Kidney (tissue), 14 donors: ENCODE measurements around the gene UBE2D2. TPM values are rescaled to one million over a fixed set of nuclear protein-coding genes. Genes with fewer than 3 reads are reported as not detected.
A peak's percentile ranks its signal among the peaks of the same experiment; 100 is the strongest.

Source experiments
- DNase-seq, 5 donors: peaks; one replicate each; pipeline ENCODE4 v3.0.0-alpha.2; 2013 to 2020
- FAIRE-seq: peaks from 2 replicates; lab custom pipeline; 2012; peaks lifted over from hg19 to GRCh38; lab: Jason Lieb, UNC
- H3K27ac ChIP-seq, 2 donors: one replicate each; pipeline ENCODE4 v1.7.0; 2013; ENCODE audit warnings: low read depth in 2 of 2, low read length in 2 of 2, inconsistent platforms in 1 of 2
- H3K27me3 ChIP-seq: one replicate; pipeline ENCODE4 v1.7.1; 2013; ENCODE audit warnings: low read length, inconsistent platforms; ENCODE audit not compliant: control insufficient read depth, insufficient read depth
- H3K36me3 ChIP-seq, 3 donors: one replicate each; pipeline versions ENCODE4 v1.7.0 to v1.7.1; 2013; ENCODE audit warnings: low read length in 3 of 3, control low read depth in 1 of 3, inconsistent platforms in 1 of 3; ENCODE audit not compliant: insufficient read depth in 3 of 3, control insufficient read depth in 2 of 3
- H3K4me1 ChIP-seq, 3 donors: one replicate each; pipeline versions ENCODE4 v1.7.0 to v1.7.1; 2013; ENCODE audit warnings: low read length in 3 of 3, inconsistent platforms in 1 of 3, low read depth in 1 of 3; ENCODE audit not compliant: control insufficient read depth in 2 of 3, insufficient read depth in 2 of 3
- H3K4me3 ChIP-seq, 3 donors: one replicate each; pipeline versions ENCODE4 v1.7.0 to v1.8.1; 2013; ENCODE audit warnings: low read length in 3 of 3, control low read depth in 1 of 3, inconsistent platforms in 1 of 3
- H3K9ac ChIP-seq, 3 donors: one replicate each; pipeline versions ENCODE4 v1.7.0 to v1.7.1; 2013; ENCODE audit warnings: low read length in 3 of 3, control low read depth in 1 of 3, inconsistent platforms in 1 of 3
- H3K9me3 ChIP-seq, 3 donors: one replicate each; pipeline versions ENCODE4 v1.7.0 to v1.7.1; 2013; ENCODE audit warnings: low read length in 3 of 3, control low read depth in 1 of 3, inconsistent platforms in 1 of 3; ENCODE audit not compliant: control insufficient read depth in 2 of 3, insufficient read depth in 1 of 3
- CTCF ChIP-seq: IDR thresholded peaks from 3 replicates; pipeline ENCODE4 v1.5.1; 2012; ENCODE audit warnings: mild to moderate bottlenecking, moderate library complexity, borderline replicate concordance; ENCODE audit not compliant: insufficient read depth; ENCODE audit errors: extremely low read depth
- intact Hi-C: fragments of 100-400 bp; cut with DNase I; formaldehyde crosslinking; loops from one replicate; pipeline ENCODE4 v1.11.1; 2022
- polyA plus RNA-seq: library from polyadenylated mRNA; stranded (reverse); fragments of 350-450 nt; fragmentation: Illumina TruSeq; extraction: RNeasy Lipid Tissue Mini Kit (QIAGEN cat#74804); gene quantifications from one replicate; pipeline ENCODE4 v1.2.3, GENCODE V29; 2014; ENCODE audit warnings: low read depth, low replicate concordance; ENCODE audit not compliant: insufficient read depth
- total RNA-seq: library from RNA; stranded (reverse); fragmentation: NEBNext Ultra II Directional; extraction: Animal tissue kit (Norgen Biotek cat#: 25700); gene quantifications from one replicate; pipeline ENCODE4 v1.2.1, GENCODE V29; 2021
- donor health status: control.
- donor health status: control.
- donor health status: control.
- donor health status: control.
- donor health status: control.
- donor health status: DM: yes; HTN: yes; CAD: no.
- donor health status: Normal renal cell carcinoma (clear cell type).

The UBE2D2 gene
- total and polyA plus RNA-seq, 2 donors from 2014 or later, result 118 to 131 TPM

- Histone ChIP-seq H3K9me3 (no peaks in the 10 kb centered on the region), H3K27me3 (no peaks in the 10 kb centered on the region), H3K9ac (peak overlapping the region; percentile 27 to 94 (median 38)), H3K4me3 (peak overlapping the region; percentile 60 to 82 (median 73)), H3K27ac (peak overlapping the region; percentile 88 to 90), H3K36me3 (no peaks in the 10 kb centered on the region), H3K4me1 (peaks cover 12 to 46% (median 45%) of the 10 kb centered on the region in 3 donors)
- no peak for FAIRE-seq
- no peak for TF ChIP-seq CTCF
- DNase-seq, result peak in 3 of 5 donors; percentile 78 to 85 (median 80)
- intact Hi-C loops, result no loop called here
Measured at GRCh38 chr5:139650031-139650688, 89.0 kb downstream of the UBE2D2 start.

GRCh38 chr5:139650689-139651042 lies 89.5 kb downstream of the UBE2D2 start:
- no peak for FAIRE-seq
- DNase-seq, result peak in 2 of 5 donors; percentile 48 to 69
- Histone ChIP-seq H3K4me1 (peaks cover 12 to 50% (median 48%) of the 10 kb centered on the region in 3 donors), H3K4me3 (peak overlapping the region; percentile 60 to 82 (median 66)), H3K9ac (peak overlapping the region; percentile 27 to 94 (median 32)), H3K36me3 (no peaks in the 10 kb centered on the region), H3K27me3 (no peaks in the 10 kb centered on the region), H3K9me3 (no peaks in the 10 kb centered on the region), H3K27ac (peak overlapping the region; percentile 88 to 90)
- no peak for TF ChIP-seq CTCF
- intact Hi-C loops, result no loop called here

- peak overlapping the region; percentile 88 to 90 for H3K27ac ChIP-seq
- TF ChIP-seq CTCF, result no peak
- H3K36me3 ChIP-seq, result no peaks in the 10 kb centered on the region
- peak overlapping the region; percentile 60 to 82 (median 66) for H3K4me3 ChIP-seq
- H3K9ac ChIP-seq, result peak overlapping the region; percentile 27 to 94 (median 32)
- DNase-seq, result peak; percentile 88 to 92 (median 90)
- no peaks in the 10 kb centered on the region for H3K27me3 ChIP-seq
- intact Hi-C loops, result no loop called here
- H3K4me1 ChIP-seq, result peaks cover 12 to 53% (median 53%) of the 10 kb centered on the region in 3 donors
- H3K9me3 ChIP-seq, result no peaks in the 10 kb centered on the region
- no peak for FAIRE-seq
Measured at GRCh38 chr5:139651043-139651834, 90.1 kb downstream of the UBE2D2 start.
